Ammon's horn (tissue), 1 donor: ENCODE results near the gene TBCK.
"Not testable (repeated sequence)": the region's sequence is repeated elsewhere in the genome, so short reads cannot be mapped to it uniquely, and the experiment has no call there.

Experiments
- DNase-seq: peaks from one replicate; pipeline ENCODE4 v3.0.0-alpha.2; 2016; ENCODE audit warnings: low spot score

The TBCK gene

DNA sequence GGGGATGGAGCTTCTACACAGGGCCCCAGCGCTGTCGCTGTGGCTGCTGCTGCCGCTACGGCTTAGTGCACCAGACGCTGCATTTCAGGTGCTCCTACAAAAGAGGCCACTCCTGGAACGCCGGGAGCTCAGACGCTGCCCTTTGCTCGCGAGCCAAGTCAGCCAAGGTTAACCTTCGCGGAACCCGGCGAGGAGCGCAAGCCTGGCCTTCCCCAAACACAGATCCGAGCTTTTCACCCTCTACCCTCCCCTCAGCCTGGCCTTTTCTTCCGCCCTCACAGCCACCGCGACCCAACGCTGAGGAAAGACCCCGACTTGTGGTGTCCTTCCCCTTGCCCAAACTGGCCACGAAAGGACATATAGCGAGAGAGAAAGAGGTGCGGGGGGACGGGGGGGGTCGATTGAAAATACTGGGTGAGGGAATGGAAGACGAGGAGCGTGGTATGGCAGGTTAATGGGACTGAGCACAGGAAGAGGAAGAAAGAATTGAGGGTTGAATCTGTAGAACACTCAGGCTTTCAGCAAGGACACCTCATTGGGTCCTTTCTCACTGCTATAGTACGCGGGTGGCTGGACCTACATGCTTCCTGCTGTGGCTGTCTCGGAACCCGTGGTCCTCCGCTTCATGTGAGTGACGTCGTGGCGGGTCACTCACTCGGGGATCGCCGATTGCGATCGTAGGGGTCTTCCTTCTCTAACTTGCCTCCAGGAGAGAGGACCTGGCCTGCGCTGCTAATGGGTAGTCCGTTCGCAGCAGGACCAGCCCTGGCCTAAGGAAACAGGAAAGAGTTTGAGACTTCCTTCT lies at the start of gene TBCK, which contains the start of gene AIMP1:
Gene TBCK (minus strand): TSS at position 242 of the 805 bp plus-strand sequence. CDS start 7,249 bp downstream, outside the sequence.
Gene AIMP1 (plus strand): TSS at position 583 of the 805 bp plus-strand sequence. CDS start 8,460 bp downstream, outside the sequence.
- DNase-seq = peak; percentile 95

DNA sequence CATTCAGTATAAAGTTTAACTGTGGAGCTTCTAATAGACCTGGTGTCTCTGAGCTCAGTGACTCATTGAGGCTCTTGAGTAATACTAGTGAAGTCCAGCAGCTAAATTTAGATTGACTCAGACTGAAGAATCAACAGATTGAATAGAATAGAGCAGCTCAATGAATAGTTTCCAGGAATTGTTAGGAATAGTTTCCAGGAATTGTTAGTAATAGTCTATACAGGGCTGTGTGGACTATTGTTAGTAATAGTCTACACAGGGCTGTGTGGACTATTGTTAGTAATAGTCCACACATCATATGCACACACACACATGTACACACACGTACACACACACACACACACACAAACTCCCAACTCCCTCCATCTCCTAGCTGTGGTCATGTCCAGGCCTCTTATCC lies 49.6 kb upstream of the TBCK start:
- no peak for DNase-seq

DNA sequence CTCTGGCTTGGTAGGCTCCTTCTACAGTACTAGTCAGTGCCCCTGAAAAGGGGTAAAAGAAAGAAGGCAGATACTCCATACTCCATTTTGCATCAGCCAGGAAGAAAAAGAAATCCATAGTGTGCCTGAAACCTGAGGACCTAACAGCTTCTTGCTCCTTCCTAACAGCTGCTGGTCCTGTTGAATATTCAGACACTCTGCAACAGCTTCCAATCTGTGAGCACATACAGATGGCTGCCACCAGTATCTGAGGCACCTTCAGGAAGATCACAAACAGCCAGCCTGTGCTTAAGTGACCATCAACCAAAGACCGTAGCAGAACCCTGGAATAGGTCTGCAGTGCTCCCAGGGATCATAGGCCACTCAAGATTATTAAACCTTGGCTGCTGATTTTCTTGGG lies 48.3 kb upstream of the TBCK start:
- DNase-seq = no peak

DNA sequence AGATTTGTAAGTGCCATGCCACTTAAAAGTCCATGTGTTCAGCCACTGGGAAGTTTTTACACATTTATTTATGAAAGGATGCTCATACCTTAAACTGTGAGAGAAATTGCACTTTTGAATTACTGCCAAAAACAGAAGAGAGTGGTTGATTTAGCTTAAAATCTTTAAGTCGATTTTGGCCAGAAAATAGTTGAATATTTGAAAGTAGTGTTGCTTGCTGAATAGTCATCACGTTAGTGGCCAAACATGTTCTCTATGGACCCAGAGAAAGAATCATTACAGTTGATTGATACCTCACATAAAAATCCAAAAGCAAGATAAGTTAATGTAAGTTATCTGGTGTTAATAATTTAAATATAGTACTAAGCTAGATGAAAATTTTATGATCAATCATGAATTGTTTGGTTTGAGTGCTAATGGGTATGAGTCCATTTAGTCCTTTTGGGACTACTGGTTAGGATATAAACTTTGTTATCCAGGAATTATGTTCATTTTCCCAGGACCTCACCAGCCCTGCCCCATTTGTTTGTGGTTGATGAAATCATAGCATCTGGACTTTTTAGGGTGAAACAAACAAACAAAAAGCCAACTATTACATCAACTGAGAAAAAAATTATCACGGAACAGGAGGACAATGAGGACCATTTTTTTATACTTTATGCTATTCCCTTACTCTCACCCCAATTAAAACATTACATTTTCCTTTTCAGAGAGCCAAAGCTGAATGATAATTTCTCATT lies 46.2 kb upstream of the TBCK start:
- no peak for DNase-seq

DNA sequence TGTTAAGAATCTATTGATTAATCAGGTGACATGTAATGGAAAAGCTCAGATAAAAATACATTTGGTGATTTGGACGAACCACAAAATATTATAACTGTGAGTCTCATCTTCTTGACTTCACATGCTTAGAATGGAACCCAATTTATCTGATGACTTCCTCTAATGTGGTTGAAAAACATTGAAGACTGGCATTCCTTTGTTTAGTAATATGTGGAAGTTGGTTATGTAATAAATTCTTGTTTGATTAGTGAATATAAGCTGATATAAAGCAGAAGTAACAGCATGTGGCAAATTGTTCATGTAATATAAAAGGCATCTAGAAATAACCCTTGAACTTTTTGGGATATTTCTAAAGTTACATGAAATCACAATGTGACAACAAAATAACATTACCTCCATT lies 42.9 kb upstream of the TBCK start:
- no peak for DNase-seq

DNA sequence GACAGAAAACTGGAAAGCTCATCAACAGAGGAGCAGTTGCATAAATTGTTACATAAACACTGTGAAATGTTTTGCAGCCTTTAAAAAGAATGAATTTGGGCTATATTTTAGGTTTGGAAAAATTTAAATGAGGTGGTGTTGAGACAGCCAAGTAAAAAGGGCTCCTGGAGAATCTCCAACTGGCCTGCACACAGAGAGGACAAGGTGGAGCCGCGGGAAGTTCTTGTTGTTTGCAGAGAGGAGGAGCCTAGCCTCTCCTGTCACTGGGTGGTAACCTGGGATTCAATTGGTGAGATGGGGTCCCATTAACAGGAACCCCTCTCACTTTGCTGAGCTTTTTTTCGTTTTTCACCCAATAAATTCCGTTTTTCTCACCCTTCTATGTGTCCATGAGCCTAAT lies 39.2 kb upstream of the TBCK start:
- no peak for DNase-seq

DNA sequence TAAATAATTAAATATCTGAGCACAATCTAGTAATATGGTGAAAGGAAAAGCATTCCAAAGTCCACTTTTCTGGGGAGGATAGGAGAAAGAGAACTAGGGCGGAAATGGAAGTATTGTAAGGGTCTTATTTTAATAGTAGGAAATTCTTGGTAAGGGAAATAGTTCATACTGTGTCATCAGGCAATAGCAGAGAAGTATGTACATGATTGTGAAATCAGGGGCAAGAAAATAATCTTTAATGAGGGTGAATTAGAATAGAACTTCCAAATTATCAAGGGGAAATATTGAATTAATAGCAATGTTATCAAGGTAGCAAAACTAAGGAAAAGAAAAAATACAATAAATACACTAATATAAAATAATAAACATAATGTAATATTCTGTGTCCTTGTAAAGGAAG lies 37.8 kb upstream of the TBCK start:
- no peak for DNase-seq

DNA sequence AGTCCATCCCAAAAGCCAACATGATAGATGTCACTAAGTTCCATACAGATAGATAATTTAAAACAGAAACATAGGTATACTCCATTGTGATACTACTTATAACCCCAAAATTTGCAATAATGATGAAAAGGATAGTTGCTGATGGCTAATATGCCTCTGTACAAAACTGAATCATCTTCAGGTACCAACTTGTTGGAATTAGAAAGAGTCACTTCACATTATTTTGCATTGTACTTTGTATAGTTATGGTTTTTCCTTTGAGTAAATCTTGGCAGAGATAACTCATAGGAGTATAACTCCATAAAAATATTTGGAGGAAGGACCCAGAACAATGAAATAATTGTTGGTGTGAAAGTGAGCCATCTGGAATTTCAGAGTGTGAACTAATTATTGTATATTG lies 35.0 kb upstream of the TBCK start:
- DNase-seq = no peak

DNA sequence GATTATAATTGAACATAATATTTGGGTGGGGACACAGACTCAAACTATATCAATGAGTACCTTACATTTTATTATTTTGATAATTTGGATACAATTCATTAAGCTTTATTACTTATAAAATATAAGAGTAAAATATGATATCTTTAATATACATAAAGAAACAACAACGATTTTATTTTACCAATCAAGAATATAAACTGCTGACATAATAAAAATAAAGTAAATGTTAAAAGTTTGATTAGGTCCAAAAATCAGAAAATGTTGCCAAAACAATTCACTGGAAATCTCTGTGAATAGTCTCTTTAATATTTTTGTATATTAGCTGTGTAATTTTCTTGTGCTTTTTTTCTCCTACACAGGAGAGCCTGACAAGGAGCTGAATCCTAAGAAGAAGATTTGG lies 31.2 kb upstream of the TBCK start:
- no peak for DNase-seq

DNA sequence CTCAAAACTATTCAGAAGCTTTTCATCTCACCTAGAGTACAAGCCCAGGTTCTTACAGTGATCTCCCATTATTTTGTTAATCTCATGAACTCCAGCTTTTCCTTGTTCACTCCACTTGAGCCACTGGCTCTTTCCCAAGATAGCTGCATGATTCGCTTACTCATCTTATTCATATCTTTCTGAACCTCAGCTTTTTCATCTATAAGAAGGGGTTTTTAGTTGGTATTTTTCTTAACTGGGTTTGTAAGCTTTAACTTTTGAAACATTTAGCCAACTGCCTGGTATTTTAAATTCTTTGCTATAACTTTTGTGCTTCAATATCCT lies 28.6 kb upstream of the TBCK start:
- DNase-seq = no peak

DNA sequence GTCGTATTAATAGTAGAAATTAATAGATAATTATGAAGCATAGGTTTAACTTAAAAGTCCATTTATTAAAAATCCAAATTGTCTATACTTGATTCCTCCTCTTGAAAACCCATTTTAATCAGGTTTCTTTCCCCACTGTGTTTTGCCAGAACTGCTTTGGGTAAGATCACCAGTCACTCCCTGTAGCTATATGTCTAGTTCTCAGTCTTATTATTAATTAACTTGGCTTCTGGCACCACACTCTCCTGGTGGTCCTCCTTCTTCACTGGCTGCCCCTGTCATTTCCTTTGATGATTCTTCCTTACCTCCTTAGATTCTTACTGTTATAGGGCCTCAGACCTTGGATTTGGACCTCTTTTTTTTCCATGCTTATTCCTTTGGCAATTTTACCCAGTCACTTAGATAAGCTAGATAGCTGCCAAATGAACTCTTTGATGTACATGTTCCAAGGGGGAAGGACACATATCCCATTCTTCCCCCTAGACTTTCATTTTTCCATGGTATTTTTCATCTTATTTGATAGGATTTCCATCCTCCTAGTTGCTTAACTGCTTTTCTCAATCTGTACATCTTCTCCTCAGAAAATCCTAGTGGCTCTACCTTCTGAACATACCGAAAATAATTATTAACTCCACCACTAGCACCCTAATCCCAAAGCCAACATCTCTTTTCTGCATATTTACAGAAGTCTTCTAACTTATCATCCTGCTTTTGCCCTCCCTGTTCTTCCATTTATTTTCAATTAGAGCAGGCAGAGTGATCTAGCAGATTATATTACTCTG lies 28.0 kb upstream of the TBCK start:
- no peak for DNase-seq

DNA sequence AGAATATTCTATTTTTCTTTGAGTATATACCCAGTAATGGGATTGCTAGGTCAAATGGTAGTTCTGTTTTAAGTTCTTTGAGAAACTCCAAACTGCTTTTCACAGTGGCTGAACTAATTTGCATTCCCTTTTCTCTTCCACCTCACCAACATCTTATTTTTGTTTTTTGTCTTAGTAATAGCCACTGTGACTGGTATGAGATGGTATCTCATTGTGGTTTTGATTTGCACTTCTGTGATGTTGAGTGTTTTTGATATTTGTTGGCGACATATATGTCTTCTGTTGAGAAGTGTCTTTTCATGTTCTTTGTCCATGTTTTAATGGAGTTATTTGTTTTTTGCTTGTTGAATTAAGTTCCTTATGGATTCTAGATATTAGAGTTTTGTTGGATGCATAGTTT lies 24.8 kb upstream of the TBCK start:
- DNase-seq = no peak

DNA sequence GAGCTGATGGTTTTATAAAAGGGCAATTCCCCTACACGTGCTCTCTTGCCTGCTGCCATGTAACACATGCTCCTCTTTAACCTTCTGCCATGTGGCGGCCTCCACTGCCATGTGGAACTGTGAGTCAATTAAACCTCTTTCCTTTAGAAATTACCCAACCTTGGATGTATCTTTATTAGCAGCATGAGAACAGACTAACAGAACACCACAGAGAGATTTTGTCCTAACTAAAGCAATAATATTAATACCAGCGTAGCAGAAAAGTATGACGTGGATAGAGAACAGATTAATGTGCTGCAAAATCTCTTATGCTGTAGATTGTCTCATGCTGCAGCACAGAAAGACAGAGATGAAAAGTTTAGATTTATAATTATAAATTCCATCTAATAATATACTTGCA lies 23.4 kb upstream of the TBCK start:
- DNase-seq = no peak

DNA sequence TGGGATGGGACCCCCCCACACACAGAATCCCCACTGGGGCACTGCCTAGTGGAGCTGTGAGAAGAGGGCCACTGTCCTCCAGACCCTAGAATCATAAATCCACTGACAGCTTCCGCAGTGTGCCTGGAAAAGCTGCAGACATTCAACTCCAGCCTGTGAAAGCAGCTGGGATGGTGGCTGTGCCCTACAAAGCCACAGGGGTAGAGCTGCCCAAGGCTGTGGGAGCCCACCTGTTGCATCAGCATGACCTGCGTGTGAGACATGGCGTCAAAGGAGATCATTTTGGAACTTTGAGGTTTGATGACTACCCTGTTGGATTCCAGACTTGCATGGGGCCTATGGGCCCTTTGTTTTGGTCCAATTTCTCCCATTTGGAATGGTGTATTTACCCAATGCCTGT lies 22.7 kb upstream of the TBCK start:
- no peak for DNase-seq

DNA sequence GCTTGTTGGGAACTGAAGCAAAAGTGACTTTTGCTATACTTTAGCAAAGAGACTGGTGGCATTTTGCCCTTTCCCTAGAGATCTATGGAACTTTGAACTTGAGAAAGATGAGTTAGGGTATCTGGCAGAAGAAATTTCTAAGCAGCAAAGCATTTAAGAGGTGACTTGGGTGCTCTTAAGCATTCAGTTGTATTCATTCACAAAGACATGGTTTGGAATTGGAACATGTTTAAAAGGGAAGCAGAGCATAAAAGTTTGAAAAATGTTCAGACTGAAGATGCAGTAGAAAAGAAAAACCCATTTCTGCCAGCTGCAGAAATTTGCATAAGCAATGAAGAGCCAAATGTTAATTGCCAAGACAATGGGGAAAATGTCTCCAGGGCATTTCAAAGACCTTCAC lies 21.9 kb upstream of the TBCK start:
- no peak for DNase-seq

DNA sequence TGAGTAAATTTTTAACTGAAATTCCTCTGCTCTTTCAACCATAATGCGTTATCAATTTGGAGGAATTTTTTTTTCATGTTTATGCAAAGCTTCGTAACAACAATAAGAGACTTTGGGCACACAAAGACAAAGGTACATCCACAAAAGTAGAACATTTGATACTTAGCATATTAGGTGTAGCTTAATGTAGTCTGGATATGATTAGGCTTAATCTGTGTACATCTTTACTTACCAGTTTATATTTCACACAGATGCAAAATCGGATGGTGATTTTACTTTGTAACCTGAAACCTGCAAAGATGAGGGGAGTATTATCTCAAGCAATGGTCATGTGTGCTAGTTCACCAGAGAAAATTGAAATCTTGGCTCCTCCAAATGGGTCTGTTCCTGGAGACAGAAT lies 20.6 kb upstream of the TBCK start:
- DNase-seq = no peak

DNA sequence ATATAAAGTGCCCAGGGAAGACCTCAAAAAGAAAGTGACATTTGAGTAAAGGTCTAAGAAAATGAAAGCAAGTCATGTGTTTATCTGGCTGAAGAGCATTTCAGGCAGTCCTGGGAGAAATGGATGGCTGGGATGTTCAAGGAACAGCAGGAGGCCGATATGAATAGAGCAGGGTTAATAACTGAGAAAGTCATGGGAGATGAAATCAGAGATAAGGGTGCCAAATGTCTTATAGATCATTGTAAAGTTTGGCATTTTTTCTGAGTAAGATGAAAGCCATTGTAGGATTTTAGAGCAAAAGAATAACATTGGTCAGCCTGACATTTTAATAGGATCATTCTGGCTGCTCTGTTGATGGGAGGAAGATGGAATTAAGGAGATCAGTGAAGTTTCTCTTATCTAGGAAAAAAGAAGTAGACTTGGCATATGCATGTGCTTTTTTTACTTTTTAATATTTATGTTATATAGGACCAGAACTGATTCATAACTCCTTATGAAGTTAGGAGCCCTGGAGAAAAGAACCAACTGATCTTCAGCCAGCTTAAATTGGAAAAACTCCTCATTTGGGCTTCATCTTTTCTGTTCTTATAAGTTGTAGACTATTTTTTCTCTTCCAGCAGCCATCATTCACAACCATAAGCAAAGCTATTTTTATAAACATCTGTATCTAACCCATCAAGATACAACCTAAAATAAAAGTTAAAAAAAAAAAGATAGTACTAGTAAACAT lies 18.9 kb upstream of the TBCK start:
- no peak for DNase-seq

DNA sequence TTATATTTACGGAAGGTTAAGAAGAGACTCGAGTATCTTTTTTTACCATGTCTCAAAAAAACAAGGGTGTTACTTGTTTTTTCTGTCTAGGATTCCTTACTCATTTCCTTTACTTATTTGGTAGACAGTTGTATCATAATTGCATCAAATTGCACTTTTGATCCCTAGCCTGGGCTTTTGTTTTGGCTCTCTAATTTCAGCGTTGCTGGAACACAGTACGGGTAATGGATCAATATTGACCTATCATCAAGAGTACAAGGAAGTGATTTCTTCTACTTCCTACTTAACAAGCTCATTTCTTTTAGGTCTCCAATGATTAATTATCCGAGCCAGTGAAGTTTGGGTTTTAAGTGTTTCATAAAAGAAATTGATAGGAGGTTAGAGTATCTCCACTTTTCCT lies 17.2 kb upstream of the TBCK start:
- DNase-seq = no peak

DNA sequence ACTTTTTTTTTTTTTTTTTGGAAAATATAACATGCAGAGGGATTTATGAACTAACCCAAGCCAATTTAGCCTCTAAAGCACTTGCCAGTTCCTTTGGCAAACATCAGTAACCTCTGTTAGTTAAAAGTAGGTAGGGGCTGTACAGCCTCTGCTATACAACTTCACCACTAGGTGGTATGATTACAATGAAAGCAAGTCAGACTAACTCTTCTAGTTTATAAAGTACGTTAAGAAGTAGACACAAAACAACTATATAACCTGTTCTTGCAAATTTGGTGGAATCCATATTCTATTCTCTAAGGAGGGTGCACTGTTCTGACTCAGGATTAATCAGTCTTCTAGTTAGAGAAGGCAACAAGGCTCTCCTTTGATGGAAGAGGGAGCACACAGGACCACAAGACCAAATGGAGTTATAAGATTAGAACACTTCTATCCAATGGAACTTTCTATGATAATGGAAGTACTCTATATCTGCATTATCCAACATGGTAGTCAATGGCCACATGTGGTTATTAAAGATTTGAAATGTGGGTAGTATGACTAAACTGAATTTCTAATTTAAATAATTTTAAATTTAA lies 13.1 kb upstream of the TBCK start:
- DNase-seq = peak; percentile 10

DNA sequence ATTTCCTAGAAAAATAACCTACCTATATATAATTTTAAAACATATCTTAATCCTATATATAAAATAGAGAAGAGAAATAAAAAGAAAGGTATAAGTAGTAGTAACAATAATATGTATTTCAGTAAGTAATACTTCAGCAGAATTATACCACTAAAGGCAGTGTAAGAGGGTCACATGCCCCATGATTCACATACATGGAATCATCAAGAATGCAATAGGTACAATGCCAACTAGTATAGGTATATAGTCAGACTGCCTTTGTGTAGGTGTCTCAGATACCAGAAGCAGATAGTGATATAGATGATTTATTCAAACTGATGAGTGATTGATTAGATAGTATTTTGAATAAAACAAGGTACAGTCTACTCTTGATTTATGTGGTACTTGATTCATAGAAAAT lies 9.8 kb upstream of the TBCK start:
- DNase-seq = no peak

DNA sequence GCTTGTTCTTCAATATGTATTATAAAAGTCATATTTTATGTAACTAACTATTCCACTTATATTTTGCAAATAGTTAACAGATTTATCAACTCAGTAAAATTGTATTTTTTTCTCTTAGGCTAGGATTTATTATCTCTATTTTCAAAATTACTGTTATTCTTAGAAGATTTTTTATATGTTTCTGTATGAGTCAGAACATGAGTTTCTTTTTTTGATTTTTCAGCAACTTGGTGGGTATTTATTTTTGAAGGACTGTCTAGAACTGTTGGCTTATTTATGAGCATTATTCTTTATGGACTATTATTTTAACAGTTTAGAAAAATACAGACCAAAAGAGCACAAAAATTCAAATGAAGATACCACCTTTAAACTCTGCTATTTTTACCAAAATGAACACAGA lies 7.1 kb upstream of the TBCK start:
- DNase-seq = no peak

DNA sequence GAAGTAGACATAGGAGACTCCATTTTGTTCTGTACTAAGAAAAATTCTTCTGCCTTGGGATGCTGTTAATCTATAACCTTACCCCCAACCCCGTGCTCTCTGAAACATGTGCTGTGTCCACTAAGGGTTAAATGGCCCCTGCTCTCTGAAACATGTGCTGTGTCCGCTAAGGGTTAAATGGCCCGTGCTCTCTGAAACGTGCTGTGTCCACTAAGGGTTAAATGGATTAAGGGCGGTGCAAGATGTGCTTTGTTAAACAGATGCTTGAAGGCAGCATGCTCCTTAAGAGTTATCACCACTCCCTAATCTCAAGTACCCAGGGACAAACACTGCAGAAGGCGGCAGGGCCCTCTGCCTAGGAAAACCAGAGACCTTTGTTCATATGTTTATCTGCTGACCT lies 5.8 kb upstream of the TBCK start:
- DNase-seq = not testable (repeated sequence)
